Mesendoderm (in vitro differentiated cells): Measurements from ENCODE around the gene FAM219A.

Experiments
- DNase-seq: peaks from one replicate; pipeline ENCODE4 v3.0.0; 2013
- H2AK5ac ChIP-seq: 2 replicates; pipeline ENCODE4 v1.6.1; 2013; ENCODE audit warnings: low read length, inconsistent platforms
- H2BK120ac ChIP-seq: 2 replicates; pipeline ENCODE4 v1.6.1; 2013; ENCODE audit warnings: low read depth, mild to moderate bottlenecking, low read length, moderate library complexity, mixed read lengths
- H2BK15ac ChIP-seq: replicated peaks from 2 replicates; pipeline ENCODE4 v1.6.1; 2013; ENCODE audit warnings: low read depth, mild to moderate bottlenecking, moderate library complexity
- H2BK5ac ChIP-seq: 2 replicates; pipeline ENCODE4 v1.6.1; 2013; ENCODE audit warnings: low read length, inconsistent platforms
- H3K18ac ChIP-seq: 2 replicates; pipeline ENCODE4 v1.6.1; 2013; ENCODE audit warnings: mild to moderate bottlenecking, low read length, mixed read lengths
- H3K23ac ChIP-seq: one replicate; pipeline ENCODE4 v1.6.1; 2013; ENCODE audit warnings: low read length
- H3K27ac ChIP-seq: 2 replicates; pipeline ENCODE4 v1.5.1; 2013; ENCODE audit warnings: low read depth, mild to moderate bottlenecking, inconsistent platforms, low read length, moderate library complexity
- H3K27me3 ChIP-seq: 2 replicates; pipeline ENCODE4 v1.6.1; 2013; ENCODE audit warnings: low read length, control low read depth, mild to moderate bottlenecking, inconsistent platforms; ENCODE audit not compliant: insufficient read depth, poor library complexity
- H3K36me3 ChIP-seq: 2 replicates; pipeline ENCODE4 v1.6.1; 2013; ENCODE audit warnings: low read length, inconsistent platforms; ENCODE audit not compliant: control insufficient read depth, insufficient read depth
- H3K4ac ChIP-seq: one replicate; pipeline ENCODE4 v1.6.1; 2013; ENCODE audit warnings: low read depth, mild to moderate bottlenecking, low read length, moderate library complexity
- H3K4me1 ChIP-seq: 2 replicates; pipeline ENCODE4 v1.6.1; 2013; ENCODE audit warnings: low read depth, low read length, inconsistent platforms; ENCODE audit not compliant: control insufficient read depth
- H3K4me2 ChIP-seq: 2 replicates; pipeline ENCODE4 v1.6.1; 2013; ENCODE audit warnings: low read length
- H3K4me3 ChIP-seq: 2 replicates; pipeline ENCODE4 v1.5.1; 2013; ENCODE audit warnings: mild to moderate bottlenecking, low read length
- H3K56ac ChIP-seq: one replicate; pipeline ENCODE4 v1.6.1; 2013; ENCODE audit warnings: low read length
- H3K79me1 ChIP-seq: 2 replicates; pipeline ENCODE4 v1.6.1; 2013; ENCODE audit warnings: low read length, inconsistent platforms
- H3K79me2 ChIP-seq: 2 replicates; pipeline ENCODE4 v1.6.1; 2013; ENCODE audit warnings: mild to moderate bottlenecking, low read length; ENCODE audit not compliant: control insufficient read depth, insufficient read depth
- H3K9ac ChIP-seq: 2 replicates; pipeline ENCODE4 v1.6.1; 2013; ENCODE audit warnings: low read length, inconsistent platforms
- H4K5ac ChIP-seq: one replicate; pipeline ENCODE4 v1.6.1; 2013; ENCODE audit warnings: low read length
- H4K8ac ChIP-seq: one replicate; pipeline ENCODE4 v1.6.1; 2013; ENCODE audit warnings: low read depth, mild to moderate bottlenecking, control low read depth, low read length, moderate library complexity
- WGBS: extraction: QIAGEN DNeasy Blood & Tissue Kit; methylation state at CpG from one replicate; pipeline ENCODE4 v1.1.7; 2013; ENCODE audit warnings: low lambda C conversion rate, missing lambda C conversion rate; ENCODE audit not compliant: insufficient coverage; ENCODE audit errors: extremely low coverage; 5-methylcytosine and 5-hydroxymethylcytosine counted together

FAM219A gene

DNA sequence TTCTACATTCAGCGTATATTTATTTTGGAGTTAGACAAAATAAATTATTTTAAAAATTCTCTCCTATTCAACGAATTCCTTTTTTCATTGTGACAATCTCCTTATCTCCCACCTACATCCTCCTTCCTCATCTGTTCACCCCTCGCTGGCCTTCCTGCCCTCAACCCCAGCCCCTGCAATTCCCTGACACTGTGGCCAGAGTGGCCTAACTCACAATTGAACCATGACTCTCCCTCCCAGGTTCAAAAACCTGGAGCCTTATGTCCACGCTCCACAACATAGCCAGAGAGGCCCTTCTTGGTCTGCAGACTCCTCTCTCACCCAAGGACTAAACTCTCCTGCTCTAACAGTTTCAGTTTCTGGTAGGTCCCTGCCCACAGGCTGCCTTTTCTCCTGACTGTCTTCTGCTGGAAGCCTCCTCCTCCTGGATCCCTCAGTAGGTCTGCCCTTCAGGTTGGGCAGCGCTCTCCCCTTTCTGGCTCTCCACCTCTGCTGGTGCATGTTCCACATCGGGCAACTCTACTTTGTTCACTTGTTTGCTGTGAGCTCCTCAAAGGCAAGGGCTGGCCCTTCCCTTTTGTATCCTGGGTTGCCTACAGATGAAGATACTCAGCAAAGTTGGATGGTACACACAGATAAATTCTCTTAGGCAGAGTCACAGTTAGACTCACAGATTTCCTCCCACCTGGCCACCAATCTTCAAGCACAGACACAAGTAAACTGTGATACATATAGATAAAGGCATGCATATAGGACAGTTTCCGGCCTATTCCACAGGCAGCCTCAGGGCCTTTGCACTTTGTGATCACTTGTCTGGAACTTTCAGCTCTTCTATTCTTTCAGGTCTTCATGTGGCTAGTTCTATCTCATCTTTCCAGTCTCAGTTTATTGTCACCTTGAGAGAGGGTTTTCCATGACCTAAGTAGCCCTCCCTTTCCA lies 61.8 kb downstream of the FAM219A start:
- Histone ChIP-seq H3K79me2 (no peaks in the 10 kb centered on the region), H3K79me1 (no peaks in the 10 kb centered on the region), H2BK15ac (no peak overlapping the region), H3K27ac (no peak overlapping the region), H3K27me3 (no peaks in the 10 kb centered on the region), H4K5ac (no peak overlapping the region), H3K4me1 (no peaks in the 10 kb centered on the region), H3K36me3 (no peaks in the 10 kb centered on the region), H4K8ac (no peak overlapping the region), H3K4me3 (no peak overlapping the region), H3K23ac (no peak overlapping the region), H3K18ac (no peak overlapping the region), H2BK120ac (no peak overlapping the region), H3K56ac (no peak overlapping the region), H3K4me2 (no peak overlapping the region), H2AK5ac (no peak overlapping the region), H2BK5ac (no peak overlapping the region), H3K4ac (no peak overlapping the region), H3K9ac (no peak overlapping the region)
- no CpG with 5 or more reads among the region's 7 CpGs for WGBS
- no peak for DNase-seq

- H3K4me3 ChIP-seq, result no peak overlapping the region
- no peak overlapping the region for H3K4ac ChIP-seq
- no peak overlapping the region for H2BK5ac ChIP-seq
- no peaks in the 10 kb centered on the region for H3K36me3 ChIP-seq
- H3K27ac ChIP-seq, result no peak overlapping the region
- H3K79me1 ChIP-seq, result no peaks in the 10 kb centered on the region
- no peak overlapping the region for H3K18ac ChIP-seq
- no peaks in the 10 kb centered on the region for H3K4me1 ChIP-seq
- H2BK120ac ChIP-seq, result no peak overlapping the region
- no peak overlapping the region for H3K9ac ChIP-seq
- no peak overlapping the region for H4K8ac ChIP-seq
- no CpG with 5 or more reads among the region's 1 CpG for WGBS
- H2AK5ac ChIP-seq, result no peak overlapping the region
- H4K5ac ChIP-seq, result no peak overlapping the region
- no peak overlapping the region for H3K56ac ChIP-seq
- H2BK15ac ChIP-seq, result no peak overlapping the region
- no peaks in the 10 kb centered on the region for H3K79me2 ChIP-seq
- H3K27me3 ChIP-seq, result no peaks in the 10 kb centered on the region
- no peak overlapping the region for H3K4me2 ChIP-seq
- H3K23ac ChIP-seq, result no peak overlapping the region
- no peak for DNase-seq
Measured at GRCh38 chr9:34392511-34392910, 65.9 kb downstream of the FAM219A start.

DNA sequence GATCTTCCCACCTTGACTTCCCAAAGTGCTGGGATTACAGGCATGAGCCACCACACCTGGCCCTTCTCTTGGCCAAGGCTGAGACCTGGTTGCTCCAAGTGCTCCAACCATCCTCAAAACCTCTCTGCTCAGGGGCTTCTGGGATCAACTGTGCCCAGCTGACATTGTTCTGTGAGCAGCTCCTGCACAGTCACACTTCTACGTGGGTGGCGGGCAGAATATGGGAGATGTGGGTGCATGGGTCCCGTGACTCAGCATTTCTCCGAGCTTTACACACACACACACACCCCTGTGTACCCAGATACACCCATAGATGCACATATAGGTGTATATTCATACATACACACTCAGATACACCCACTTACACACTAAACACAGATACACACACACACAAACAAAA lies 71.1 kb downstream of the FAM219A start:
- no peak for DNase-seq
- no peak overlapping the region for H2BK15ac ChIP-seq
- WGBS, result no CpG with 5 or more reads among the region's 4 CpGs

GRCh38 chr9:34386656-34387055 lies 71.7 kb downstream of the FAM219A start:
- Histone ChIP-seq H3K27me3 (peaks cover 3% of the 10 kb centered on the region), H3K56ac (no peak overlapping the region), H4K5ac (no peak overlapping the region), H3K4ac (no peak overlapping the region), H3K4me3 (no peak overlapping the region), H3K79me1 (no peaks in the 10 kb centered on the region), H2BK15ac (no peak overlapping the region), H3K9ac (no peak overlapping the region), H3K79me2 (no peaks in the 10 kb centered on the region), H3K36me3 (no peaks in the 10 kb centered on the region), H3K23ac (no peak overlapping the region), H2BK120ac (no peak overlapping the region), H2BK5ac (no peak overlapping the region), H3K27ac (no peak overlapping the region), H3K4me2 (no peak overlapping the region), H3K4me1 (no peaks in the 10 kb centered on the region), H2AK5ac (no peak overlapping the region), H4K8ac (no peak overlapping the region), H3K18ac (no peak overlapping the region)
- no CpG with 5 or more reads among the region's 3 CpGs for WGBS
- no peak for DNase-seq

More for the DNA sequence above, 71.1 kb downstream of the FAM219A start:
- no peak overlapping the region for H3K4me2 ChIP-seq
- no peaks in the 10 kb centered on the region for H3K27me3 ChIP-seq
- H3K79me1 ChIP-seq, result no peaks in the 10 kb centered on the region
- H3K56ac ChIP-seq, result no peak overlapping the region
- H2AK5ac ChIP-seq, result no peak overlapping the region
- no peak overlapping the region for H4K5ac ChIP-seq
- no peaks in the 10 kb centered on the region for H3K36me3 ChIP-seq
- H3K27ac ChIP-seq, result no peak overlapping the region
- H3K4me1 ChIP-seq, result no peaks in the 10 kb centered on the region
- H4K8ac ChIP-seq, result no peak overlapping the region
- H3K9ac ChIP-seq, result no peak overlapping the region
- H3K79me2 ChIP-seq, result no peaks in the 10 kb centered on the region
- no peak overlapping the region for H3K4ac ChIP-seq
- no peak overlapping the region for H3K23ac ChIP-seq
- no peak overlapping the region for H3K4me3 ChIP-seq
- H2BK120ac ChIP-seq, result no peak overlapping the region
- H3K18ac ChIP-seq, result no peak overlapping the region
- no peak overlapping the region for H2BK5ac ChIP-seq

DNA sequence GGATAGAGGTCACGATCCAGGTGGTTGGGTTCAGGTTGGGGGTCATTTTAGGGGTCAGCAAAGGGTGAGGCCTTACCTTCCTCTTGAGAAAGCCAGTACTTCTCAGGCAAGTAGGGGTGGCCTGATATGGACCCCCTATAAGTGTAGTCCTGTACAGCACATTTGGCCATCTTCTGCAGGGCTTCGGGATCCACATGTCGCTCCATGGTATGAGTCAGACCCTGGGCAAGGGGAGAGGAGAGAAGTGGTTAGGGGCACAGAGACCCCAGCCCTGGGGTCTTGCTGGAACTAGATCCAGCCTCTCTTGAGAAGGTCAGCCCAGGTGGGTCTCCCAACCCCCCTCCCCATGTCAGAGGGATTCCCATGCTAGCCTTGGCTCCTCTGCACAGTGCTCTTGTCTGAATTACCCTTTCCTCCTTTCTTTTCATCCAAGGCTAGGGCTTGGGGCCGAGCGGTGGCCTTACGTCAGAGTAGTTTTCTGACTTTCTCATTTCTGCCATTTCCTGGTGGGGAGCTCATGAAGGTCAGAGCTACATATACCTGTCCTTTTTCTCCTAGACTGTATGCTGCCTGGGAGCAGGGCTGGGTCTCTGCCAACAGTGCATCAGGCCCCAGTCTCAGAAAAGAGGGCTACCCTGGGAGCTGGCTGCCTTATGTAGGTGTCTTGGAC lies 72.7 kb downstream of the FAM219A start:
- Histone ChIP-seq H3K9ac (no peak overlapping the region), H3K56ac (no peak overlapping the region), H3K27me3 (peaks cover 3% of the 10 kb centered on the region), H3K36me3 (no peaks in the 10 kb centered on the region), H2BK120ac (no peak overlapping the region), H2BK5ac (no peak overlapping the region), H3K79me1 (no peaks in the 10 kb centered on the region), H3K4me3 (no peak overlapping the region), H4K5ac (no peak overlapping the region), H2AK5ac (no peak overlapping the region), H3K4me2 (no peak overlapping the region), H2BK15ac (no peak overlapping the region), H3K4me1 (no peaks in the 10 kb centered on the region), H3K23ac (no peak overlapping the region), H3K27ac (no peak overlapping the region), H3K79me2 (no peaks in the 10 kb centered on the region), H3K18ac (no peak overlapping the region), H3K4ac (no peak overlapping the region), H4K8ac (no peak overlapping the region)
- WGBS, result no CpG with 5 or more reads among the region's 6 CpGs
- DNase-seq, result no peak
